ENCODE results near the gene A2ML1. TPM values are rescaled to one million over a fixed set of nuclear protein-coding genes. Genes with fewer than 3 reads are reported as not detected.

A2ML1 gene
- total RNA-seq = under 0.01 and 0.17 TPM in 2 replicates

GRCh38 chr12:8822298-8822697 lies at the start of gene A2ML1:
TSS of gene A2ML1 (plus strand) at chr12:8822621. CDS start at chr12:8822652, 31 bp downstream.

GRCh38 chr12:8914033-8914715 lies 91.8 kb downstream of the A2ML1 start, which contains the start of gene PHC1:
TSS of gene PHC1 (plus strand) at chr12:8914509. CDS start at chr12:8917678, 3,169 bp downstream.

Other genes with a start within 250 kb of the A2ML1 start
- not detected in 2 replicates for gene AICDA, start 209.8 kb upstream of the A2ML1 start, total RNA-seq
- gene MFAP5, start 159.8 kb upstream of the A2ML1 start, total RNA-seq = 17.5 and 106 TPM in 2 replicates
- 23.5 and 28.0 TPM in 2 replicates for gene RIMKLB, start 124.6 kb upstream of the A2ML1 start, total RNA-seq
- 6.8 and 16.6 TPM in 2 replicates for gene PHC1, start 91.9 kb downstream of the A2ML1 start, total RNA-seq
- gene M6PR, start 127.0 kb downstream of the A2ML1 start, total RNA-seq = 290 and 296 TPM in 2 replicates
- 0.34 and 0.47 TPM in 2 replicates for gene KLRG1, start 166.9 kb downstream of the A2ML1 start, total RNA-seq

Data from bronchial smooth muscle cell (primary cell).